K562 (cell line): ENCODE measurements around the gene CECR2. TPM values are rescaled to one million over a fixed set of nuclear protein-coding genes. Genes with fewer than 3 reads are reported as not detected.

Experiments
- ATAC-seq: fragments of 200-7000 bp; cut with Tn5 transposase; 3 replicates; pipeline ENCODE4 v1.9.1; 2020; ENCODE audit warnings: moderate library complexity
- BruUV-seq: library from RNA; stranded (reverse); fragments of 400-500 nt; replicated peaks from 2 replicates; lab custom pipeline; 2021; lab: Mats Ljungman, UMichigan
- CTCF ChIA-PET: fragments of 300-600 bp; formaldehyde crosslinking; extraction: SDS; loops from one replicate; lab custom pipeline; 2021; ENCODE audit warnings: low intra/inter-chr PET ratio; lab: Yijun Ruan, JAX
- POLR2A ChIA-PET: fragments of 300-600, 350-650 bp; sonication (Branson Sonifier 250); formaldehyde crosslinking; extraction: SDS; loops from one replicate; lab custom pipeline; 2021; ENCODE audit warnings: antibody characterized with exemption, inconsistent platforms; lab: Yijun Ruan, JAX
- DNase-seq, 4 experiments: peaks; one replicate each; pipeline versions ENCODE4 v3.0.0 to v3.0.0-alpha.2; 2011 to 2018; ENCODE audit warnings: low spot score in 3 of 4, mixed read lengths in 3 of 4; ENCODE audit errors: extremely low read depth in 1 of 4
- FAIRE-seq: peaks from 2 replicates; lab custom pipeline; 2011; peaks lifted over from hg19 to GRCh38; lab: Jason Lieb, UNC
- H2AFZ ChIP-seq: 2 replicates; pipeline ENCODE4 v1.6.0; 2011; ENCODE audit warnings: low read depth, low read length, control low read depth, inconsistent platforms
- H3K27ac ChIP-seq: fragments of 200-600 bp; 3 replicates; pipeline ENCODE4 v1.8.0; 2011; ENCODE audit warnings: low read depth, mild to moderate bottlenecking, control low read depth, inconsistent platforms, low read length, moderate library complexity, mixed read lengths; ENCODE audit errors: extremely low read depth
- H3K27me3 ChIP-seq, 2 experiments: fragments of 300-600 bp in 1 of 2; 2 replicates in 1 of 2; 3 replicates in 1 of 2; pipeline versions ENCODE4 v1.6.0 to v1.8.0; 2011; ENCODE audit warnings: inconsistent platforms in 2 of 2, low read length in 2 of 2, mild to moderate bottlenecking in 1 of 2, mixed read lengths in 1 of 2, moderate library complexity in 1 of 2; ENCODE audit not compliant: control insufficient read depth in 2 of 2, insufficient read depth in 2 of 2
- H3K36me3 ChIP-seq: fragments of 300-600 bp; 3 replicates; pipeline ENCODE4 v1.8.0; 2011; ENCODE audit warnings: mild to moderate bottlenecking, low read length, inconsistent platforms; ENCODE audit not compliant: control insufficient read depth, insufficient read depth
- H3K4me1 ChIP-seq, 2 experiments: fragments of 200-600 bp in 1 of 2; replicated peaks in 1 of 2; 2 replicates in 1 of 2; 3 replicates in 1 of 2; pipeline versions ENCODE4 v1.5.1 to v1.8.0; 2011; ENCODE audit warnings: inconsistent platforms in 2 of 2, low read length in 2 of 2, mild to moderate bottlenecking in 1 of 2, mixed read lengths in 1 of 2, moderate library complexity in 1 of 2; ENCODE audit not compliant: control insufficient read depth in 2 of 2, insufficient read depth in 2 of 2
- H3K4me2 ChIP-seq: 2 replicates; pipeline ENCODE4 v1.6.1; 2011; ENCODE audit warnings: low read length, control low read depth, inconsistent platforms, mixed read lengths; ENCODE audit not compliant: insufficient read depth
- H3K4me3 ChIP-seq: fragments of 200-600 bp; sonication (generic), shearing (Covaris generic); 2 replicates; pipeline ENCODE4 v1.5.1; 2016; ENCODE audit warnings: control low read depth, inconsistent platforms
- H3K79me2 ChIP-seq: fragments of 200-600 bp; 3 replicates; pipeline ENCODE4 v1.8.0; 2011; ENCODE audit warnings: low read length, inconsistent platforms; ENCODE audit not compliant: control insufficient read depth, insufficient read depth
- H3K9ac ChIP-seq, 2 experiments: 2 replicates each; pipeline versions ENCODE4 v1.6.0 to v1.6.1; 2011; ENCODE audit warnings: low read depth in 2 of 2, low read length in 2 of 2, control low read depth in 1 of 2, inconsistent platforms in 1 of 2, mild to moderate bottlenecking in 1 of 2, mixed read lengths in 1 of 2; ENCODE audit not compliant: insufficient read depth in 1 of 2
- H3K9me1 ChIP-seq: one replicate; pipeline ENCODE4 v1.6.0; 2011; ENCODE audit warnings: inconsistent platforms, mild to moderate bottlenecking, low read length, moderate library complexity; ENCODE audit not compliant: control insufficient read depth, insufficient read depth
- H3K9me3 ChIP-seq: replicated peaks from 2 replicates; pipeline ENCODE4 v1.5.1; 2011; ENCODE audit warnings: low read depth, low read length, inconsistent platforms; ENCODE audit not compliant: control insufficient read depth, insufficient read depth
- H4K20me1 ChIP-seq: replicated peaks from 2 replicates; pipeline ENCODE4 v1.6.1; 2011; ENCODE audit warnings: low read length, inconsistent platforms, mixed read lengths; ENCODE audit not compliant: control insufficient read depth, insufficient read depth
- CTCF ChIP-seq, 3 experiments: IDR thresholded peaks in 2 of 3; conservative IDR thresholded peaks in 1 of 3; 2 replicates each; pipeline ENCODE4 v1.5.1; 2011 to 2012; ENCODE audit warnings: low read length in 3 of 3, mild to moderate bottlenecking in 3 of 3, control low read depth in 2 of 3, improper control_type of control experiment in 1 of 3, inconsistent platforms in 1 of 3, low read depth in 1 of 3, mixed read lengths in 1 of 3, moderate library complexity in 1 of 3; ENCODE audit not compliant: insufficient read depth in 2 of 3
- ELF4 ChIP-seq: fragments of 450-650 bp; formaldehyde crosslinking; IDR thresholded peaks from 2 replicates; pipeline ENCODE4 v1.4.0; 2022; ENCODE audit warnings: missing genetic modification characterization
- FUS ChIP-seq: fragments of 200-400 bp; formaldehyde crosslinking; optimal IDR thresholded peaks from 2 replicates; pipeline ENCODE3; 2017; ENCODE audit warnings: low read depth, low read length
- GATAD2A ChIP-seq: fragments of 450-650 bp; IDR thresholded peaks from 2 replicates; pipeline ENCODE4 v1.6.1; 2017
- KDM5B ChIP-seq: fragments of 200-600 bp; sonication (generic); IDR thresholded peaks from 2 replicates; pipeline ENCODE4 v1.6.1; 2012; ENCODE audit warnings: low read depth, mild to moderate bottlenecking, moderate library complexity, low read length, control low read depth, inconsistent platforms; ENCODE audit not compliant: insufficient replicate concordance
- MAFF ChIP-seq: IDR thresholded peaks from 2 replicates; pipeline ENCODE4 v1.6.1; 2012; ENCODE audit warnings: low read length, improper control_type of control experiment
- NCOR1 ChIP-seq: fragments of 450-650 bp; IDR thresholded peaks from 2 replicates; pipeline ENCODE4 v1.6.1; 2016; ENCODE audit warnings: mild to moderate bottlenecking, moderate library complexity
- PRPF4 ChIP-seq: fragments of 200-400 bp; formaldehyde crosslinking; IDR thresholded peaks from one replicate; pipeline ENCODE4 v1.6.1; 2017; ENCODE audit warnings: low read length, low read depth, mild to moderate bottlenecking; ENCODE audit not compliant: insufficient read depth, poor library complexity, severe bottlenecking
- RBM34 ChIP-seq: fragments of 200-400 bp; formaldehyde crosslinking; IDR thresholded peaks from 2 replicates; pipeline ENCODE4 v1.6.1; 2018; ENCODE audit warnings: low read length, borderline replicate concordance; ENCODE audit not compliant: insufficient read depth
- SETDB1 ChIP-seq: IDR thresholded peaks from one replicate; pipeline ENCODE4 v1.6.1; 2012; ENCODE audit warnings: low read length, control low read depth, inconsistent platforms
- TEAD4 ChIP-seq, 2 experiments: sonication (generic) in 1 of 2; formaldehyde crosslinking in 1 of 2; IDR thresholded peaks; 2 replicates each; pipeline versions ENCODE4 v1.6.1 to v1.8.0; 2012 to 2022; ENCODE audit warnings: borderline replicate concordance in 1 of 2, inconsistent platforms in 1 of 2, low read length in 1 of 2, mild to moderate bottlenecking in 1 of 2, missing genetic modification reagents in 1 of 2
- TRIM25 ChIP-seq: fragments of 450-650 bp; IDR thresholded peaks from 2 replicates; pipeline ENCODE4 v1.7.0; 2016; ENCODE audit warnings: borderline replicate concordance
- YY1 ChIP-seq, 3 experiments: IDR thresholded peaks; 2 replicates each; pipeline ENCODE4 v1.6.1; 2011; ENCODE audit warnings: low read length in 2 of 3, mild to moderate bottlenecking in 2 of 3, moderate library complexity in 2 of 3, borderline replicate concordance in 1 of 3, control low read depth in 1 of 3, low read depth in 1 of 3; ENCODE audit not compliant: insufficient read depth in 3 of 3, insufficient replicate concordance in 2 of 3, control insufficient read depth in 1 of 3, insufficient read length in 1 of 3; ENCODE audit errors: extremely low read depth in 1 of 3
- ZNF778 ChIP-seq: fragments of 450-650 bp; formaldehyde crosslinking; IDR thresholded peaks from 2 replicates; pipeline ENCODE4 v1.4.0; 2020; ENCODE audit warnings: mild to moderate bottlenecking, moderate library complexity
- WGBS: fragments of 100-300 bp; shearing (Covaris generic); methylation state at CpG from one replicate; pipeline ENCODE4 v1.1.6; 2016; ENCODE audit warnings: low coverage, mixed read lengths; ENCODE audit not compliant: insufficient coverage; ENCODE audit errors: missing lambda C conversion rate; 5-methylcytosine and 5-hydroxymethylcytosine counted together
- in situ Hi-C: fragments of 300-500 bp; cut with MboI; formaldehyde crosslinking; loops from 4 replicates; pipeline ENCODE4 v1.15.0; 2018; ENCODE audit warnings: inconsistent platforms, mixed read lengths
- intact Hi-C: fragments of 100-400 bp; cut with micrococcal nuclease; formaldehyde crosslinking; loops from 2 replicates; pipeline ENCODE4 v1.14.2; 2022
- polyA plus RNA-seq, 8 experiments: library from polyadenylated mRNA; depleted of rRNA in 4 of 8; stranded (reverse) in 5 of 8; unstranded in 3 of 8; fragments of >200 nt; fragmentation: Nextera tagmentation in 2 of 8; fragmentation: Illumina TruSeq in 1 of 8; extraction: Ambion mirVana in 2 of 8; extraction: Trizol in 1 of 8; gene quantifications; 2 replicates each; pipeline versions ENCODE4 v1.2.1 to v1.2.3, GENCODE V29; 2011 to 2014; ENCODE audit warnings: inconsistent platforms in 1 of 8, missing spikeins in 1 of 8
- total RNA-seq, 7 experiments: library from RNA; depleted of rRNA in 6 of 7; stranded (reverse); fragments of >200 nt in 6 of 7; fragmentation: Illumina TruSeq in 2 of 7; extraction: Trizol in 2 of 7; gene quantifications; 2 replicates each; pipeline versions ENCODE4 v1.2.1 to v1.2.3, GENCODE V29; 2011 to 2021; ENCODE audit warnings: low replicate concordance in 1 of 7

The CECR2 gene
- total and polyA plus RNA-seq, 9 of the 15 experiments (the other 6 are each of a cell fraction or from before 2014, with no cell fraction given): 0.01 to 1.00 (median 0.27) TPM

DNA sequence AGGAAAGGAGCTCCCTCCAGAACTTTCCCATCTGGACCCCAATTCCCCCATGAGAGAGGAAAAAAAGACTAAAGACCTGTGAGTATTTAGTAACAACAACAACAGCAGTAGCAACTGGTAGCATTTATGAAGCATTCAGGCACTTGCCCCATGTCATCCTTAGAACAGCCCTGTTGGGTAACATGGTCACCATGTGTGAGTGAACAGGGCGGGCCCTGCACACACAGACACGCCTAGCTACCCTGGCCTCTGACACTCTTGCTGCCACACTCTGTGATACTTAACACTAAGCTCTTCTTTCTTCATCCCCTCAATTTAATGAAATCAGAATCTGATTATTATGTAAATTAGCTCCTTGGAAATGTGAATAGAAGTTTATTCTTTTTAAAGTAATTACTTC lies 167.9 kb downstream of the CECR2 start (continued):
- TF ChIP-seq RBM34: no peak

DNA sequence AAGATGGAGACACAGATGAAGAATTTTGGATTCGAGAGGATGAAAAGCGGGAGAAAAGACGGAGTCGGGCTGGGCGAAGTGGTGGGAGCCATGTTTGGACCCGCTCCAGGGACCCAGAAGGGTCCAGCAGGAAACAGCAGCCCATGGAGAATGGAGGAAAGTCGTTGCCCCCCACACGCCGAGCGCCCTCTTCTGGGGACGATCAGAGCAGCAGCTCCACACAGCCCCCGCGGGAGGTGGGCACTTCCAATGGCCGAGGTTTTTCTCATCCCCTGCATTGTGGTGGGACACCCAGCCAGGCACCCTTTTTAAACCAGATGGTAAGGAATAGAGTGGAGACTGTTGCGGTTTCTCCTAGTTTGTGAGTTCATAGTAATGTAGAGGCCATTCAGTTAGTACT lies 171.2 kb downstream of the CECR2 start:
- WGBS: 2% methylated on average over 15 of the region's 15 CpGs
- no peak overlapping the region for H3K9ac ChIP-seq
- BruUV-seq: no TSS peak
- peaks cover 4% of the 10 kb centered on the region; the same call in 1 of the 2 replicates for H4K20me1 ChIP-seq
- H3K79me2 ChIP-seq: no peaks in the 10 kb centered on the region
- H3K4me3 ChIP-seq: no peak overlapping the region
- DNase-seq (peak; percentile 51 to 71 (median 68)), ATAC-seq (peak; percentile 86), FAIRE-seq (peak; percentile 62)
- H2AFZ ChIP-seq: no peak overlapping the region
- peaks cover 36 to 45% of the 10 kb centered on the region in 2 experiments for H3K27me3 ChIP-seq
- POLR2A ChIA-PET: interaction anchor here (1.5 kb wide), 1 partner anchor 13 kb away, joined by 3 read pairs; no protein-coding TSS in a partner anchor
- H3K9me1 ChIP-seq: no peaks in the 10 kb centered on the region
- H3K9me3 ChIP-seq: no peaks in the 10 kb centered on the region
- H3K4me1 ChIP-seq: no peaks in the 10 kb centered on the region
- no peaks in the 10 kb centered on the region for H3K36me3 ChIP-seq
- H3K4me2 ChIP-seq: no peak overlapping the region
- CTCF ChIA-PET: no interaction called here
- no peak overlapping the region for H3K27ac ChIP-seq
- intact Hi-C loops (no loop called here), in situ Hi-C loops (no loop called here)
- TF ChIP-seq PRPF4 (no peak), NCOR1 (no peak), SETDB1 (no peak), KDM5B (no peak), CTCF (IDR thresholded peaks at IDR 0.05 in 2 of 3, conservative IDR thresholded peaks at IDR 0.05 in 1 of 3; ENCODE audit: insufficient read depth in 2 of 3, low read depth in 1 of 3, low read length in 3 of 3) (peak; percentile 69 to 86 (median 80)), TRIM25 (no peak), TEAD4 (IDR thresholded peaks at IDR 0.05; ENCODE audit: low read length) (no peak), TEAD4 (CRISPR knock-in tag; IDR thresholded peaks at IDR 0.05; ENCODE audit: borderline replicate concordance) (no peak), FUS (no peak), ELF4 (CRISPR knock-in tag) (no peak), GATAD2A (no peak), YY1 (IDR thresholded peaks at IDR 0.05; ENCODE audit: borderline replicate concordance in 1 of 3, control insufficient read depth in 1 of 3, extremely low read depth in 1 of 3, insufficient read depth in 3 of 3, insufficient read length in 1 of 3, insufficient replicate concordance in 2 of 3, low read depth in 1 of 3, low read length in 2 of 3) (peak in 1 of 3 experiments; percentile 37), ZNF778 (CRISPR knock-in tag) (no peak), MAFF (no peak)
